Lower lobe of right lung (tissue), 2 donors: ENCODE measurements around the gene IMMP2L. TPM values are rescaled to one million over a fixed set of nuclear protein-coding genes. Genes with fewer than 3 reads are reported as not detected.

Source experiments
- ATAC-seq, 2 donors: fragments of 200-7000 bp; cut with Tn5 transposase; one replicate each; pipeline ENCODE4 v1.9.1; 2020 to 2022; ENCODE audit warnings: mild to moderate bottlenecking in 2 of 2, moderate library complexity in 2 of 2
- DNase-seq: peaks from one replicate; pipeline ENCODE4 v3.0.0-alpha.2; 2020
- H3K27ac ChIP-seq: fragments of 200-600 bp; one replicate; pipeline ENCODE4 v1.8.0; 2022
- H3K27me3 ChIP-seq: fragments of 200-600 bp; one replicate; pipeline ENCODE4 v1.8.0; 2022; ENCODE audit warnings: low read depth
- H3K36me3 ChIP-seq: fragments of 200-600 bp; one replicate; pipeline ENCODE4 v1.8.0; 2022; ENCODE audit warnings: mild to moderate bottlenecking
- H3K4me1 ChIP-seq: fragments of 200-600 bp; one replicate; pipeline ENCODE4 v1.8.0; 2022
- H3K4me3 ChIP-seq: fragments of 200-600 bp; one replicate; pipeline ENCODE4 v1.8.0; 2022; ENCODE audit warnings: mild to moderate bottlenecking
- H3K9me3 ChIP-seq: fragments of 200-600 bp; one replicate; pipeline ENCODE4 v1.8.0; 2022
- intact Hi-C: fragments of 100-400 bp; cut with DNase I; formaldehyde crosslinking; loops from one replicate; pipeline ENCODE4 v1.11.0; 2022
- total RNA-seq: library from RNA; stranded (reverse); fragmentation: NEBNext Ultra II Directional; extraction: Animal tissue kit (Norgen Biotek cat#: 25700); gene quantifications from one replicate; pipeline ENCODE4 v1.2.1, GENCODE V29; 2021
- TF ChIP-seq, protein P1 (sequence below): fragments of 200-600 bp; IDR thresholded peaks from one replicate; pipeline ENCODE4 v1.8.0; 2022; ENCODE audit warnings: antibody characterized with exemption, mild to moderate bottlenecking
- donor health status: DM: no; HTN: yes; CAD: no; lungs with severe emphysema.

IMMP2L gene
- total RNA-seq, 1 donor from 2014 or later: 14.7 TPM

DNA sequence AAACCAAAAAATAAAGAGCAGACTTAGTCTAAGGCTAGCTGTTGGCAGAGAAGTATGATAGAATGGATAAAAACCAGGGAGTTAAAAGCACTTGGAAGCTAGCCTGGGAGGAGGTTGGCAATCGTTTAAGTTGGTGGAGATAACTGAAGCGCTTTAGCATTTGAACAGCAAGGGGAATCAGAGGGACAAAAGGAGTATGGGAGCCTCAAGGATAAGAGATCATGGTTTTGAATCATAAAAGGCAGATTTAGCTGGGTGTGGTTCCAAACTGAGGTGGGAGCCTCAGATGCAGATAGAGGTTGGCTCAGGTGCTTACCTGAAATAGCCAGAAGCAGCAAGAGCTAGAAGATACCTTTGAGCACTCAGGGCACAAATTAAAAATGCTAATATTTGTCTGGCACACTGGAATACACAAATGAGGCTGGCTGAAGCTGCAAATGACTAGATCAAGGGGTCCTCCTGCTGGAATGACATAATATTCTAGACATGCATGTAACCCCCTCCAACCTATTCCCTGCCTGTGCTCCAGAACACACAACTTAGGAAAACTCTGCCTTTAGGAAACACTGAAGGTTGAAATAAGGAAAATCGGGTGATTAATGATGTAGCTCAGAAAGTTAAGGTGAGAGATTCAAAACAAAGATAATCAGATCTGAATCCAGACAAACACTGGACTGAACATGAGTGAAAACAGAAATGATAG lies 843.6 kb downstream of the IMMP2L start:
- Histone ChIP-seq H3K4me3 (no peak overlapping the region), H3K9me3 (no peaks in the 10 kb centered on the region), H3K27ac (no peak overlapping the region), H3K27me3 (no peaks in the 10 kb centered on the region), H3K4me1 (no peaks in the 10 kb centered on the region), H3K36me3 (no peaks in the 10 kb centered on the region)
- TF ChIP-seq, protein P1, sequence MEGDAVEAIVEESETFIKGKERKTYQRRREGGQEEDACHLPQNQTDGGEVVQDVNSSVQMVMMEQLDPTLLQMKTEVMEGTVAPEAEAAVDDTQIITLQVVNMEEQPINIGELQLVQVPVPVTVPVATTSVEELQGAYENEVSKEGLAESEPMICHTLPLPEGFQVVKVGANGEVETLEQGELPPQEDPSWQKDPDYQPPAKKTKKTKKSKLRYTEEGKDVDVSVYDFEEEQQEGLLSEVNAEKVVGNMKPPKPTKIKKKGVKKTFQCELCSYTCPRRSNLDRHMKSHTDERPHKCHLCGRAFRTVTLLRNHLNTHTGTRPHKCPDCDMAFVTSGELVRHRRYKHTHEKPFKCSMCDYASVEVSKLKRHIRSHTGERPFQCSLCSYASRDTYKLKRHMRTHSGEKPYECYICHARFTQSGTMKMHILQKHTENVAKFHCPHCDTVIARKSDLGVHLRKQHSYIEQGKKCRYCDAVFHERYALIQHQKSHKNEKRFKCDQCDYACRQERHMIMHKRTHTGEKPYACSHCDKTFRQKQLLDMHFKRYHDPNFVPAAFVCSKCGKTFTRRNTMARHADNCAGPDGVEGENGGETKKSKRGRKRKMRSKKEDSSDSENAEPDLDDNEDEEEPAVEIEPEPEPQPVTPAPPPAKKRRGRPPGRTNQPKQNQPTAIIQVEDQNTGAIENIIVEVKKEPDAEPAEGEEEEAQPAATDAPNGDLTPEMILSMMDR: no peak
- intact Hi-C loops: no loop called here
- no peak for ATAC-seq
- DNase-seq: no peak

DNA sequence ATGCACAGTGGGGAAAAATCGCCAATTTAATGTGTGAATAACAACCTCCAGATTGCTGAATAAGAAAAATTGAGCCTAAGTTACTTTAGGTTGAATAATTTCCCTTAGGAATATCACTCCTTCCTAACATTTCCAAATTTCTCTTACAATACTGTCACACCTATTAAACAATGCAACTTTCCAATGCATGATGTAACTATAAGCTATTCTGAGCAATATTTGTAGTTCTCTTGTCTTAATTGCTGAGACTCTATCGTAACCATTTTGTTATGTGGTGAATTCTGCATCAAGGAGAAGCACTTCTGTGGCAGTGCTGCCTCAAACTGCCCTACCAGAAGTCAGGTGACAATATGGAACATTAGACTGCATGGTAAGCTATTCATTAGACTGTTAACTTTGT lies 858.1 kb downstream of the IMMP2L start:
- no peak overlapping the region for H3K27ac ChIP-seq
- H3K36me3 ChIP-seq: no peaks in the 10 kb centered on the region
- TF ChIP-seq, protein P1: no peak
- no peaks in the 10 kb centered on the region for H3K27me3 ChIP-seq
- H3K4me3 ChIP-seq: no peak overlapping the region
- ATAC-seq (no peak), DNase-seq (no peak)
- H3K4me1 ChIP-seq: no peaks in the 10 kb centered on the region
- intact Hi-C loops: no loop called here
- no peaks in the 10 kb centered on the region for H3K9me3 ChIP-seq

DNA sequence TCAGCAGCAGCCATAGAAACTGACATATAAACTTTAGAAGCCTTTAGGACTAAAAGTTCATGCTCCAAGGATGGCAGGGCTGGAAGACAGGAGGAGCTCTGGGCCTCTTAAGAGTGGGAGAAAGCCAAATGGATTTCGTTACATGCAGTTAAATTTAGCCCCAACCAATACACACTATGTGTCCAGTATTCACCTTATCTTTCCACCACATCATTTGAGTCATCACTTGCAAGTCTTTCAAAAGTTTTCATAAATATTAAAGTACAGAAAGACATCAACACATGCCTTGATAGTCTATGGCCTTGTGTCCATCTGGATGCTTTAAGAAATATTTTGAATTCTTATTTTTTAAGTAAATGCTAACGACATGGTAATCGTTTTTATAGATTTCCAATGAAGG lies 863.7 kb downstream of the IMMP2L start:
- Histone ChIP-seq H3K27me3 (no peaks in the 10 kb centered on the region), H3K9me3 (no peaks in the 10 kb centered on the region), H3K36me3 (no peaks in the 10 kb centered on the region), H3K4me1 (no peaks in the 10 kb centered on the region), H3K4me3 (no peak overlapping the region), H3K27ac (no peak overlapping the region)
- intact Hi-C loops: no loop called here
- DNase-seq (no peak), ATAC-seq (no peak)
- TF ChIP-seq, protein P1: no peak

DNA sequence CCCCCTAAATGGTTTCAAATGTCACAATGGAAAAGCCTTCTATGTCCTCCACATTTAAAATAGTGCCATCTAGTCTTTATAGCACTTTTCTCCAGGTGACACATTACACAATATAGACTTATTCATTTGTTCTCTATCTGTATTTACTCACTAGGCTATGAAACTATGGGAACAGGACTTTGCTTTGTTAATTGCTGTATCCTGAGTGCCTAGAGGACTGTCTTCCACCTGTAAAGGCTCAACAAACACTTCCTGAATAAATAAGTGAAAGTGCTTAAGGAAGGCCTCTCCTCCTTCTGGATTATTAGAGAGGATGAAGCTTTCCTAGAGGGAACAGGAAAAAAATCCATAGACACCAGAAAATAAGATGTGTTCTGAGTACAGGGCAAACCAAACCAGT lies 868.9 kb downstream of the IMMP2L start:
- DNase-seq (no peak), ATAC-seq (no peak)
- intact Hi-C loops: no loop called here
- TF ChIP-seq, protein P1: no peak
- no peak overlapping the region for H3K27ac ChIP-seq
- H3K27me3 ChIP-seq: no peaks in the 10 kb centered on the region
- H3K4me1 ChIP-seq: no peaks in the 10 kb centered on the region
- H3K9me3 ChIP-seq: no peaks in the 10 kb centered on the region
- no peak overlapping the region for H3K4me3 ChIP-seq
- no peaks in the 10 kb centered on the region for H3K36me3 ChIP-seq

DNA sequence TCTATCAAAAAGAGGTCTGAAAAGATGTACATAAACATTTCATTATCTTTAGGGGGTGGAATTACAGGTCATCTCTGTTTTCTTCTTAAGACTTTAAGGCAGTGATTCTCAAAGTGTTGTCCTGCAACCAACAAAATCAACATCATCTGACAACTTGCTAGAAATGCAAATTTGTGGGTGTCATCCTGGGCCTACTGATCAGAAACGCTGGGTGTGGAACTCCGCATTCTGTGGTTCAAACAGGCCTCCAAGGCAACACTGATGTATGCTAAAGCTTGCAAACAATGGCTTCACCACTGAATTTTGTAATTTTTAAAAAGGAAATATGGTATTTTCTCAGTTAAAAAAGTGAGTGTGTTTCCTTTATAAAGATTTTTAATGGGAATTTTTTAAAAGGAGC lies 873.4 kb downstream of the IMMP2L start:
- DNase-seq (no peak), ATAC-seq (no peak)
- H3K4me1 ChIP-seq: no peaks in the 10 kb centered on the region
- TF ChIP-seq, protein P1: no peak
- intact Hi-C loops: no loop called here
- H3K27ac ChIP-seq: no peak overlapping the region
- H3K27me3 ChIP-seq: no peaks in the 10 kb centered on the region
- H3K36me3 ChIP-seq: no peaks in the 10 kb centered on the region
- H3K9me3 ChIP-seq: no peaks in the 10 kb centered on the region
- H3K4me3 ChIP-seq: no peak overlapping the region
